Stimulated activated effector memory CD8-positive, alpha-beta T cell treated with anti-CD3 and anti-CD28 coated beads, Interleukin-12 subunit alpha, Interleukin-12 subunit beta, amount 100 ng/mL, for 72 hours (primary cell): ENCODE measurements around the gene AKAP14.
"Not testable (repeated sequence)": the region's sequence is repeated elsewhere in the genome, so short reads cannot be mapped to it uniquely, and the experiment has no call there.

Experiments
- ATAC-seq: fragments of 150-1000 bp; cut with Tn5 transposase; 2 replicates; pipeline ENCODE4 v1.10.0; 2021
- DNase-seq, 2 donors: peaks; one replicate each; pipeline ENCODE4 v3.0.0; 2021 to 2022; ENCODE audit warnings: low spot score in 2 of 2
- H3K27ac Mint-ChIP-seq: one replicate; pipeline ENCODE4 v1.8.0; 2022; ENCODE audit warnings: mild to moderate bottlenecking, mixed read lengths
- H3K36me3 Mint-ChIP-seq: one replicate; pipeline ENCODE4 v1.8.0; 2022; ENCODE audit warnings: mild to moderate bottlenecking, mixed read lengths
- H3K4me1 Mint-ChIP-seq: one replicate; pipeline ENCODE4 v1.8.0; 2022; ENCODE audit warnings: mixed read lengths
- H3K4me3 Mint-ChIP-seq: one replicate; pipeline ENCODE4 v1.8.0; 2022; ENCODE audit warnings: mild to moderate bottlenecking, mixed read lengths
- H3K9me3 Mint-ChIP-seq: one replicate; pipeline ENCODE4 v1.8.0; 2022; ENCODE audit warnings: mixed read lengths

Gene AKAP14

DNA sequence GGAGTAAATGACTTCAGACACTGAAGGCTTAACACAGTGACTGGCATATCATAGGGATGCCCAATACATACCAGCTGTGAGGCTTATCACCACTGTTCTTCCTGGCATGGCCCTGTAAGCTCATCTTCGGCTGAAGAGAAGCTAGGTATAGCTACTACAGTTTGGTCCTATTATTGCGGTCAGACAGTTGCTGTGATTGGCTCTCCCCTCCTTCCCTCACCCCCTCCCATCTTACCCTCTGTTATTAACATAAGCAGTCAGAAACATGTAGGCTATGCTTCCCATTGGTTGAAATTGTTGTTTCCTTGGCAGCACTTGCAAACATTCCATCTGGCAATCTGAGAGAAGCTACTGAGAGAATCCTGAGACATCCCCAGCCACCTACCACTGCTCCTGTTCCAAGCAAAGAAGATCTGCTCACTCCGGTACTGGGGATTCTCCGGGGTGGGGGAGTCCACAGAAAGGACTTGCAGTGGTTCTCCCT lies at the start of gene AKAP14:
Gene AKAP14 (plus strand): TSS at position 51 of the 484 bp plus-strand sequence. CDS start 7,331 bp downstream, outside the sequence.
- H3K27ac Mint-ChIP-seq, result no peak within 1 kb of the TSS
- H3K4me1 Mint-ChIP-seq, result no peaks in the 10 kb centered on the region
- H3K36me3 Mint-ChIP-seq, result no peaks in the 10 kb centered on the region
- H3K4me3 Mint-ChIP-seq, result no peak within 1 kb of the TSS
- no peak for DNase-seq
- ATAC-seq, result no peak
- H3K9me3 Mint-ChIP-seq, result no peaks in the 10 kb centered on the region

DNA sequence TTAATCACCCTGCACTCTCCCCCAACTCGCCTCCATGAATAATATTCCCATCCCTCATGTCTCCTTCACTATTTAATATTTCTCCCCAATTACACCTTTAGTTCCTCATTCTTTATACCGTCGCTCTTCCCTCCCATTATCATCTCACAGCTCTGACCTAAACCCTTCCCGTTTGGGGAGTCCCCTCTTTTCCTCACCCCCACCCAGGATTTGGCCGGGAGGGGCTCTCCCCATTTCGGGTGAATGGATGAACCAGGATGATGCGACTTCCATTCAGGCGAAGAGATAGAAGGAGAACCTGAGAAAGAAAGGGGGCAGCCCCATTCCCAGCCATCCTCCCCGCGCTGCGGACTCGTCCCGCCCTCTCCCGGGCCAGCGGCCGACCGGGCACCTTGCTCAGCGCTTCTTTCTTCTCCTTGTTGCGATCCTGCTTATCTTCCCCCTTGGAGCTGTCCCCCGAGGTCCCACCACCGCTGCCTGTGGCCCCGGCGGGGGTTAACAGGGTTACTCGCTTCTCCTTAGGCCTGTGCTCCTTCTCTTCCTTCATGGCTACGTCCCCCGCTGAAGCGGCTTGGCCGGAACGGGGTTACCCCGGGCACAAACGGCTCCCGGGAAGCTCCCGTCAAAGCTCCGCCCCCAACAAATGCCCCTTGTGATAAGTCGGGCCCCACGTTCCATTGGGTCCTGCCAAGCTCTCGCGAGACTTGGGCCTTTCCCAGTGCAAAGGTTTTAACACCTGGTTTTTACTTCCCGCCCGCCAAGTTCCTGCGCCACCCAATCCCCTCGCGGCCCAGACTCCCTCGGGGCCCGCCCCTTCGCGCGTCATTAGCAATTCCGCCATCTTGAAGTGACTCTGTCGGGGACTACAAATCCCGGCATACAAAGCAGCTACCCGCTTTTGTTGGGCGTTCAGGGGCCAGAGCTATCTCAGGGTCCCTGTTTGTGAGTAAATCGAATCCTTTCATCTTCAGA lies 43.0 kb upstream of the AKAP14 start, which contains the start of gene UPF3B:
Gene UPF3B (minus strand): TSS at position 582 of the 972 bp plus-strand sequence. CDS start 35 bp downstream, at position 547.
- Mint-ChIP-seq H3K9me3 (no peaks in the 10 kb centered on the region), H3K27ac (peak within 1 kb of the TSS; percentile 98), H3K4me1 (peaks cover 13% of the 10 kb centered on the region), H3K4me3 (peak within 1 kb of the TSS; percentile 98), H3K36me3 (peaks cover 43% of the 10 kb centered on the region)
- ATAC-seq, result peak; percentile 98
- DNase-seq, result peak; percentile 72 to 91

DNA sequence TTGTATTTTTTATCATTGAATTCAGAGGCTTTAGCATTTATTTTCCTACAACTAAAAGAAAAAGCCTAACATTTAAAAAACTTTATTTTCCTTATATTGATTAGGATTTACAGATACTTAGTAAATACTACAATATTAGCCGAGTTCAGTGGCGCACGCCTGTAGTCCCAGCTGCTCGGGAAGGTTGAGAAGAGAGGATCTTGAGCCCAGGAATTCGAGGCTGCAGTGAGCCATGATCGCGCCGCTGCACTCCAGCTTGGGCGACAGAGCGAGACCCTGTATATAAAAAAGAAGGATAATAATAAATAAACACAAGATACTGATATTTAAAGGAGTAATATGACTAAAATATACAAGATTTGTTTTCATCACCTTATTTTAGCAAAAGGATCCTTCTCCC lies 42.2 kb upstream of the AKAP14 start:
- H3K4me3 Mint-ChIP-seq, result peak overlapping the region; percentile 98
- H3K9me3 Mint-ChIP-seq, result no peaks in the 10 kb centered on the region
- peaks cover 13% of the 10 kb centered on the region for H3K4me1 Mint-ChIP-seq
- peaks cover 37% of the 10 kb centered on the region for H3K36me3 Mint-ChIP-seq
- H3K27ac Mint-ChIP-seq, result peak overlapping the region; percentile 98
- DNase-seq (no peak), ATAC-seq (no peak)

GRCh38 chrX:119870626-119871131 lies 25.0 kb upstream of the AKAP14 start:
- DNase-seq, result peak in 1 of 2 donors; percentile 53
- no peaks in the 10 kb centered on the region for H3K9me3 Mint-ChIP-seq
- peaks cover 49% of the 10 kb centered on the region for H3K36me3 Mint-ChIP-seq

GRCh38 chrX:119871245-119871598 lies 24.5 kb upstream of the AKAP14 start:
- Mint-ChIP-seq H3K4me3 (peak overlapping the region; percentile 98), H3K9me3 (no peaks in the 10 kb centered on the region), H3K4me1 (peaks cover 6% of the 10 kb centered on the region)

More at GRCh38 chrX:119870626-119871131, 25.0 kb upstream of the AKAP14 start:
- peaks cover 6% of the 10 kb centered on the region for H3K4me1 Mint-ChIP-seq
- peak overlapping the region; percentile 98 for H3K4me3 Mint-ChIP-seq
- peak overlapping the region; percentile 99 for H3K27ac Mint-ChIP-seq
- ATAC-seq, result peak; percentile 31

GRCh38 chrX:119871599-119872395 lies 23.9 kb upstream of the AKAP14 start, which contains the start of the genes NDUFA1 and RNF113A:
TSS of gene NDUFA1 (plus strand) at chrX:119871832. CDS start at chrX:119871912, 80 bp downstream.
TSS of gene RNF113A (minus strand) at chrX:119871733. CDS start at chrX:119871613, 120 bp downstream.
- H3K4me1 Mint-ChIP-seq, result peaks cover 6% of the 10 kb centered on the region
- peak within 1 kb of the TSS; percentile 98 for H3K4me3 Mint-ChIP-seq
- H3K27ac Mint-ChIP-seq, result peak within 1 kb of the TSS; percentile 99
- ATAC-seq, result peak; percentile 97
- no peaks in the 10 kb centered on the region for H3K9me3 Mint-ChIP-seq
- peaks cover 60% of the 10 kb centered on the region for H3K36me3 Mint-ChIP-seq
- DNase-seq, result peak; percentile 56 to 87

More at GRCh38 chrX:119871245-119871598, 24.5 kb upstream of the AKAP14 start:
- H3K27ac Mint-ChIP-seq, result peak overlapping the region; percentile 99
- DNase-seq (no peak), ATAC-seq (peak; percentile 70)
- peaks cover 54% of the 10 kb centered on the region for H3K36me3 Mint-ChIP-seq

DNA sequence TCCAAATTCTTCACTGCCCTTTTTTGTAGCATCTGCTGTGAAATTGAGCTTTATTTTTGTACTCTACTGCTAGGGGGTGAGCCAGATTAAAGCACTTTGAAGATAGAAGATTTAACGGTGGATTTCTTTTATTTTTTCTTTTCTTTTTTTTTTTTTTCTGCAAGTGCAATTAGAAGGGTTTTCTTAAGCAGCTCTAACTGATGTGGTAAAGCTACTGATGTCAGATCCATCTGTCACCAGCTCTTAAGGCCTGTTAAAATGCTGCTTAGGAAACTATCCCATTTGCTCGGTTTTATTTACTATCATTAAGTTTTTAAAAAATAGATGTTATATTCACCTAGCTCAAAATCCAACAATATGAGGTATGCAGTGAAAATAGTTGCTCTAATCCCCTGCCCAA lies 17.0 kb upstream of the AKAP14 start:
- H3K27ac Mint-ChIP-seq, result no peak overlapping the region
- no peak for ATAC-seq
- H3K4me3 Mint-ChIP-seq, result no peak overlapping the region
- DNase-seq, result no peak
- peaks cover 12% of the 10 kb centered on the region for H3K4me1 Mint-ChIP-seq
- peaks cover 54% of the 10 kb centered on the region for H3K36me3 Mint-ChIP-seq
- H3K9me3 Mint-ChIP-seq, result no peaks in the 10 kb centered on the region

DNA sequence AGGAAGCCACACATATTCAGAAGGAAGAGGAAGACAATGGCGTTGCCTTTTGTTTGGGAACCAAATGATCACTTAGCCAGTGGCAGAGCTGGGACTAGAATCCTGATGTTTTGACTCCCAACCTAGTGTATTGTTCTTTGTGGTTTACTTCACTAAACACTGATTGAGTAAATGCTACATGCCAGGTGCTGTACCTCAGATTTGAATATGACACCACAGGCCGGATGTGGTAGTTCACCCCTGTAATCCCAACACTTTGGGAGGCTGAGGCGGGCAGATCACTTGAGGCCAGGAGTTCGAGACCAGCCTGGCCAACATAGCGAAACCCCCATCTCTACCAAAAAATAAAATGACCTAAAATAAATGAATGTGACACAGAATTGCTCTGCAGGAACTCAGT lies 15.6 kb upstream of the AKAP14 start:
- H3K36me3 Mint-ChIP-seq, result peaks cover 41% of the 10 kb centered on the region
- peaks cover 12% of the 10 kb centered on the region for H3K4me1 Mint-ChIP-seq
- ATAC-seq (no peak), DNase-seq (no peak)
- peak overlapping the region; percentile 4 for H3K27ac Mint-ChIP-seq
- no peaks in the 10 kb centered on the region for H3K9me3 Mint-ChIP-seq
- no peak overlapping the region for H3K4me3 Mint-ChIP-seq

GRCh38 chrX:119880552-119881437 lies 14.9 kb upstream of the AKAP14 start:
- Mint-ChIP-seq H3K9me3 (no peaks in the 10 kb centered on the region), H3K4me1 (peaks cover 12% of the 10 kb centered on the region), H3K4me3 (no peak overlapping the region), H3K27ac (peak overlapping the region; percentile 4), H3K36me3 (peaks cover 35% of the 10 kb centered on the region)
- DNase-seq (peak in 1 of 2 donors; percentile 50), ATAC-seq (peak; percentile 82)

- ATAC-seq (peak; percentile 57), DNase-seq (no peak)
- Mint-ChIP-seq H3K27ac (no peak overlapping the region), H3K4me3 (peak overlapping the region; percentile 20), H3K9me3 (no peaks in the 10 kb centered on the region), H3K4me1 (peaks cover 6% of the 10 kb centered on the region), H3K36me3 (no peaks in the 10 kb centered on the region)
Observed at GRCh38 chrX:119885554-119886428, 9.9 kb upstream of the AKAP14 start.

DNA sequence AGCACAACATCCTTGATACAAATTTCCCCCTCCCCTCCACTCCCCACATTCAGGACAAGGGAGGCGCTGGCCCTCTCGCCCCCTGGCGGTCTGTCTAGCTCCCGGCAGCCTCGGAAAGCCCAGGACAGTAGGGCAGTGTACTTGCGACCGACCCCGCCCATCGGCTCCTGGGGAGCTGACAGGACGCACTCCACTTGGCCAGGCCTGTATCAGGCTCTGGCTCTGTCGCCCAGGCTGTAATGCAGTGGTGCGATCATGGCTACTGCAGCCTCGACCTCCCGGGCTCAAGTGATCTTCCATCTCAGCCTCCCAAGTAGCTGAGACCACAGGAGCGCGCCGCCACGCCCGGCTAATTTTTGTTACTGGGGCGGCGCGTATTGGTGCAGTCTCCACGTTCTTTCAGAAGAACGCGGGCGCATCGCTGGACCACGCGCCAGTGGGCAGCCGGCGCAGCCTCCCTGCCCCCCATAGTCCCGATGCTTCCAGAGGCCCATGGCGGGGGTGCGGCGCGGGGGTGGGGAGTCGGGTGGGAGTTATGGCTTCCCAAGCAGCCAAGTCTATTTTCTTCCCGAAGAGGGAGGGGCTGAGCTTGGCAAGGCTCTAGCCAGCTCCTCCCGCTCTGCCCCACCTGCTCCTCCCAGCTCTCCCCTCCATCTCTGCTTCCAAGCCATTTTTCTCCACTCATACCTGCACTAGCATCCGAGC lies 7.8 kb upstream of the AKAP14 start:
- H3K27ac Mint-ChIP-seq, result no peak overlapping the region
- ATAC-seq, result peak; percentile 94
- H3K4me3 Mint-ChIP-seq, result peak overlapping the region; percentile 37
- H3K4me1 Mint-ChIP-seq, result peaks cover 6% of the 10 kb centered on the region
- no peaks in the 10 kb centered on the region for H3K36me3 Mint-ChIP-seq
- peak; percentile 38 to 74 for DNase-seq
- no peaks in the 10 kb centered on the region for H3K9me3 Mint-ChIP-seq

- not testable (repeated sequence) for H3K4me1 Mint-ChIP-seq, H3K27ac Mint-ChIP-seq, DNase-seq, H3K4me3 Mint-ChIP-seq, ATAC-seq, H3K36me3 Mint-ChIP-seq, H3K9me3 Mint-ChIP-seq
Observed at GRCh38 chrX:119890626-119891025, 5.1 kb upstream of the AKAP14 start.
